GM19463 (cell line): ENCODE data around the gene CDKN2B-AS1.
"Not testable (repeated sequence)": the region's sequence is repeated elsewhere in the genome, so short reads cannot be mapped to it uniquely, and the experiment has no call there.

Experiments used
- ATAC-seq: cut with Tn5 transposase; IDR thresholded peaks from one replicate; pipeline ENCODE4 v1.9.1; 2021; ENCODE audit warnings: mild to moderate bottlenecking, moderate library complexity; ENCODE audit not compliant: unreplicated experiment

Gene CDKN2B-AS1

DNA sequence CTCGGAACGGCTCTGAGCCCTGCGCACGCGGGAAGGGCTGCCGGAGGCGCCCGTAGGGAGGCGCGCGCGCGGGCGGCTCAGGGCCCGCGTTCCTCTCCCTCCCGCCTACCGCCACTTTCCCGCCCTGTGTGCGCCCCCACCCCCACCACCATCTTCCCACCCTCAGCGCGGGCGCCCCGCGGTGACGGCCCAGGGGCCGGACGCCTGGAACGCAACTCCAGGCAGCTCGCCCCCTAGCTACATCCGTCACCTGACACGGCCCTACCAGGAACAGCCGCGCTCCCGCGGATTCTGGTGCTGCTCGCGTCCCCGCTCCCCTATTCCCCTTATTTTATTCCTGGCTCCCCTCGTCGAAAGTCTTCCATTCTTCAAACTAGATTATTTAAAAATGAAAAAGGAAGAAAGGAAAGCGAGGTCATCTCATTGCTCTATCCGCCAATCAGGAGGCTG is at the start of gene CDKN2B-AS1:
Gene CDKN2B-AS1 (plus strand): TSS at position 236 of the 450 bp plus-strand sequence.
- ATAC-seq, result peak; percentile 42

DNA sequence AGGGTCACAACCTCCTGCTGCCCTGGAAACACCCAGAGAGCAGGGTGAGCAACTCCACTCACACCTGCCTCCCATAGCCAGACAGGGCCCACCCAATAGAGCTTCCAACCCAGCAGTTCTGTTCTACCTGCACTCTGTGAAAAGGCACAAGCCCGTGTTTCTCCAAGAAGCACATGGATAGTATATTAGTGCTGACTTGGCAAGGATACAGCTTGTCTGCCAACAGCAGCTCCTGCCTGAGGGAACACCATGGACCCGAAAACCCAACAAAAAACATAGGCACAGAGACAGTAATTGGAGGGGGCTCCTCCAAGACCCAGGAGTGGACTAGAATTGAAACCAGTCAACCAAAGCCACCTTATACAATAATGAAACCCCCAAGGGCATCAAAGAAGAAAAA is 49.0 kb upstream of the CDKN2B-AS1 start:
- no peak for ATAC-seq

DNA sequence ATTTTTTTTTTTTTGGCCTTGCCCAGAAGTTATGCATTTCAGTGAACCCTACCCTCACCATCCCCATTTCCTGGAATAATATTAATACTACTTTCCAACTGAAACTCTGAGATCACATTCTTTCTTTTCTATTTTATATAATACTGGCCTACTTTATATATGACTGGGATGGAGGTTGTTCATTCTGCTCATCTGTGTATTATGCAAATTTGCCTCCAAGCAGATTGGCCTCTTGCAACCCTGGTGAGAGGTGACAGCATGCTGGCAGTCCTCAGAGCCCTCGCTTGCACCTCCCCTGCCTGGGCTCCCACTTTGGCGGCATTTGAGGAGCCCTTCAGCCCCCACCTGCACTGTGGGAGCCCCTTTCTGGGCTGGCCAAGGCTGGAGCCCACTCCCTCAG is 35.8 kb upstream of the CDKN2B-AS1 start:
- no peak for ATAC-seq

DNA sequence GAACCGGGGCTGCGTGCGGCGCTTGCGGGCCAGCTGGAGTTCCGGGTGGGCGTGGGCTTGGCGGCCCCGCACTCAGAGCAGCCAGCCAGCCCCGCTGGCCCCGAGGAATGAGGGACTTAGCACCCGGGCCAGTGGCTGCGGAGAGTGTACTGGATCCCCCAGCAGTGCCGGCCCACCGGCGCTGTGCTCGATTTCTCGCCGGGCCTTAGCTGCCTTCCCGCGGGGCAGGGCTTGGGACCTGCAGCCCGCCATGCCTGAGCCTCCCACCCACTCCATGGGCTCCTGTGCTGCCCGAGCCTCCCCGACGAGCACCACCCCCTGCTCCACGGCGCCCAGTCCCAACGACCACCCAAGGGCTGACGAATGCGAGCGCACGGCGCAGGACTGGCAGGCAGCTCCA is 35.3 kb upstream of the CDKN2B-AS1 start:
- not testable (repeated sequence) for ATAC-seq

DNA sequence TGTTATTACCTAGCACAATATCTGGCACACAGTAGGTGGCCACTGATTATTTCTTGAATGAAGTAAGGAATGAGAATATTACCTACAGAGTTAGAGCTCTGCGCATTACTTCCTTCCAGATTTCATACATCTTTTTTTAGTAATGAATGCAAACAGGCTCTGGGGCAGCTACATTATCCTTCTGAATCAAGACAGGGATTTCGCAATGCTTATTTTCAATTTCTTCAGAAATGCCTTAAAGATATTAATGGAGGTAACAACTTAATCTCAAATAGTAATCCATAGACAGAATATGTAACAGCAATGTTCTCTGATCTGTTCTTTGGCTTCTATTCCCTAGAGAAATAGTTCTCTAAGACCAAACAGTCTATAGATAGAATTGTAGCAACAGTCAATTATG is 33.0 kb upstream of the CDKN2B-AS1 start:
- ATAC-seq, result no peak

DNA sequence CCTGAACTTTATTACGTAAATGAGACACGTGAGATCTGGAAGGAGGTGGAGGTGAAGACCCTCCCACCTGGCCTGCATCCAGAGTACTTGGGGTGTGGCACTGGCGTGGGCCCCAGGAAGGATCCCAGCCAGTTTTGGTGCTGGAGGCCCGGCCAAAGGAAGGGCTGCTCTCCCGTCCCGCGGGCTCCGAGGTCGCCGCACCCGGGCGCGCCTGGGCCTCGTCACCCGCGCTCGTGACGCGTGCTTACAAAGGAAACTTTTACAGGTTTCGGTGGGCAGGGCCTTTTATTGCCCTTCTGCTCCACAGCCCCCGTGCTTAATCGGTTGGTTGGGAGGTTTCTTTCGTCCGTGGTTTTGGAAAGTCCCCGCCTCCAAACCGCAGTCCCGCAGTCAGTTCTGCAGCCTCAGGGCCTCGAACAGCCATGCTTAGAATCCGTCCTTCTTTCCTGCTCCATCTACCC is 29.6 kb upstream of the CDKN2B-AS1 start:
- peak; percentile 55 for ATAC-seq

DNA sequence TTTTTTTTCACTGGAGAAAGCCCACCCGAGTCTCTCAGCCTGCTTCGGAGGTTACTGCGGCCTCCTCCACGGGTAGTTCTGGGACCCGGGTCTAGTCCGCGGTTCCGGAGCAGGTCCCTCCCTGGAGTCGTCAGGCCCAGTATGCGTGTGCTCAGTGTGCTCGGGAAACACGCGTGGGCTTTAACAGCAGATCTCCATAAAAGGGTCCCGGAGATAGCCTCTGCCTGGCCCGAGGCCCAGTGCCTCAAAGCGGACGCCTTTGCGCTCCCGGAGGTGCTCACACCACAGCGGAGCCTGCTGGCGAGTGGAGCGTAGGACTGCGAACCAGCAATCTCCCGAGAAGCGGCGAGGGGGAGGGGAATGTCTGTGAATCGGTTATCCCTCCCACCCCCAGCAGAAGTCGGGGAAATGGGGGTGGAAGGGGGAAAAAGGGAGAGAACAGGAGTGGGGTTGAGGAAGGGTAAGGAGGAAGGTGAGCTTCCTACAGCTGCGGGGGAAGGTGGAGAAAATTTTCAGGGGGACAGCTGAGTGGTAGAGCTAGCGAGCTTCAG is 29.1 kb upstream of the CDKN2B-AS1 start:
- ATAC-seq, result peak; percentile 85

DNA sequence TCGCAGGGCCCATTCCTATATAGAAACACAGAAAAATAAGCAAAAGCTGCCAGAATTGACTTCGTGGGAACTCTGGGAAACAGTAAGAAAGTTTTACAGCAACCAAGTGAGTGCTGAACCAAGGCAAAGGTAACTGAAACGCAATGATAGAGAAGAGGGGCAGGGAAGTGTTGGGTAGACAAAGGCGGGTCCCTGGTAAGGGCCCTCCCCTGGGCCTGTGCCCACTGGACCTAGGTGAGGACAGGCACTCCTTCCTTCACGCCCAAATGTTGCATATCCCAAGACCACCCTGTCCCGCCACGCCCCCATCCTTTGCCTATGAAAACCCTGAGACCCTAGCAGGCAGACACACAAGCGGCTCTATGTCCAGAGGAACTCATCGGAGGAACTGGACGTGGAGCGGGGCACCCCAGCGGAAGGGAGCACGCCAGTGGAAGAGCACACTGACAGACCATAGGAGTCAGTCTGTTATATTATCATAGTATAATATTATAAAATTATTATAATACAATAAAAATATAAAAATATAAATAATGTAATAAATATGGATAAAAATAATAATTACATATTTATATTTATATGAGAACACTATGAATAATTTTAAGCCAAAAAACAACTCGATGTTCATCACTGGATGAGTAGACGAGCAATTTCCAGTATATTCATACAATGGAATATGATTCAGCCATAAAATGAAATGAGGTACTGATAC is 28.3 kb upstream of the CDKN2B-AS1 start:
- no peak for ATAC-seq

DNA sequence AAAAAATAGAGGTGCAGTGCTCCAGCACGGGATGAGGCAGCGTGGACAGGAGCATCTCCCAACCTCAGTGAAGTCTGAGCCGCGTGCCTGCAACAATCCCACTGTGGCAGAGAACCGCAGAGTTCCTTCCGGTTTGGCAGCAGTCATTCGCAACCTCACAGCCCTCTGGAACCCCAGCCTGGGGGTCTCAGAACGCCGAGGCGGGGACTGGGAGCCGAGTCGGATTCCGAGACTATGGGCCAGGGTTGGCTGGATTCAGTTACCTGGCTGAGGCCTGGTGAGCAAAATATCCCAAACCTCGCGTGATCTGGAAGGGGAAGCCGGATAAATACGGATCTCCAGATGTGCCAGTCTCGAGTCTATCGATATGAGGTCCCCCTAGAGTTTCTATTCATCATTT is 27.4 kb upstream of the CDKN2B-AS1 start:
- ATAC-seq, result no peak

DNA sequence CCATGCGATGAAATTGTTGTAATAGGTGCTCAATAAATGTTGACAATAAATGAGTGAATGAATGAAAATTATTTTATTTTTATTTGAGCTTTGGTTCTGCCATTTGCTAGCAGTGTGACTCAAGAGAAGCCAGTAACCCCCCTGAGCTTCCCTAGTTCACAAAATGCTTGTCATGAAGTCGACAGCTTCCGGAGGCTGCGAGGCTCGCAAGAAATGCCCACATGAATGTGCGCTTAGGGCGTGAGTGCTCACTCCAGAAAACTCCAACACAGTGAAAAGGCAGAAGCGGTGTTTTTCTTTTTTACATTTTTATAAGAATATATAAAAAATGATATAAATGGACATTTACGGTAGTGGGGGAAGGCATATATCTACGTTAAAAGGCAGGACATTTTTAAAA is 26.9 kb upstream of the CDKN2B-AS1 start:
- no peak for ATAC-seq

DNA sequence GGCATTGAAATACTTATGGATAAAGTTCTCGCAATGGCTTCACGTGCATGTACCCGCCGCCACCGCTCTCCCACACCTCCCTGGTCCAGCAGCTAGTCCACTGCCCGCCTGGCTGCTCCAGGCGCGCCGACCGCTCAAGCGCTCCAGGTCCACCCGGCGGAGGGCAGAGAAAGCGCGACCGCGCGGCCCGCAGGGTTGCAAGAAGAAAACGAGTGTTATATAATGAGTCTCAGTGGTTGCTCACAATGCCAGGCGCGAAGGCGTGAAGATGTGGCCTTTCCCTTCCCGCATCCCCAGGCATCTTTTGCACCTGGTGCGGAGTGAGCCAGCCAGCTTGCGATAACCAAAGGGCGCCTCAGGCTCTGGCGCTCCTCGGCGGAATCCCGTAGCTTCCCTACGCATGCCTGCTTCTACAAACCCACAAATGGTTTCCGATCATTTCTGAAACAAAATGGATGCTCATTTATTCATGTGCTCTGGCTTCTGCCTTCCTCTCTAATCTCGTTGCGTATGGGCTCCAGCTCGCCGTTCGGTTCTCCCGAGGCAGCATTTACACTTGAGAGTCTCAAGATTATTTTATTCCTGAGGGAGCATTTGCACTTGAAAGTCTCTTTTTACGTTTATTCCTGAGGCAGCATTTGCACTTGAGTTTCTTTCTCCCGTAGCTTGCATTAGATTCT is 26.1 kb upstream of the CDKN2B-AS1 start:
- ATAC-seq, result no peak

DNA sequence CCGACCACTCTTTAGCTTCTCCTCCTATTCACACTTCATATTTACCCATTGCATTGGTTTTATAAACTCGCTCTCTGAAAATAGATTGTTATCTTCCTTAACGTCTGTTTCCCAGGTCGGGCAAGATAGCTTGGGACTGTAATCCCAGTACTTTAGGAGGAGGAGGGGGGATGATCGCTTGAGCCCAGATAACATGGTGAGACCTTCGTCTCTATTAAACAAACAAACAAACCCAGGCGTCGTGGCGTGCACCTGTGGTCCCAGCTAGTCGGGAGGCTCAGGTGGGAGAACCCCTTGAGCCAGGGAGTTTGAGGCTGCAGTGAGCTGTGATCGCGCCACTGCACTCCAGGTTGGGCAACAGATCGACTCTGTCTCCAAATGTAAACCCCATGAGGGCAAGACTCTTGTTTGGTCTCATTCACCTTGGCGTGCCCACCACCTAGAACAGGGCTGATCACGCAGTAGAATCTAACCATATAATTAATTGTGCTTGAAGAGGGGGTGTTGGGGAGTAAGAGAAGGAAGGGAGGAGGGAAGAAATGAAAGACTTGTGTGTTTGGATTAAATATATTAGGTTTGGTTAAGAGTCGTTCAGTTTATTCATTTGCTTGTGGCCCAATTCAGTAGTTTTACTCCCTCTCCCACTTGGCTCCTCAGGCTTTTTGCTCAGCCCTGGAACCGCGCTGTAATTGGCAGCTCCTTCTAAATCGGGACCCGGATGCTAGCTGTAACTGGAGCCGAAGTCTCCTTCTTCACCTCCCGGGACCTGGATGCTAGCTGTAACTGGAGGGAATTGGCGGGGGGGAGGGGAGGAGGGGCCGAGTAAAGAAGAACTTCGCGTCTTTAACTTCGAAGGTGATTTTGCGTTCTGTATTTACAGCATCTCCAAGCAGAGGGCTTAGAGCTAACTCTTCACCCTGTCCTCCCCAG is 25.3 kb upstream of the CDKN2B-AS1 start:
- no peak for ATAC-seq

DNA sequence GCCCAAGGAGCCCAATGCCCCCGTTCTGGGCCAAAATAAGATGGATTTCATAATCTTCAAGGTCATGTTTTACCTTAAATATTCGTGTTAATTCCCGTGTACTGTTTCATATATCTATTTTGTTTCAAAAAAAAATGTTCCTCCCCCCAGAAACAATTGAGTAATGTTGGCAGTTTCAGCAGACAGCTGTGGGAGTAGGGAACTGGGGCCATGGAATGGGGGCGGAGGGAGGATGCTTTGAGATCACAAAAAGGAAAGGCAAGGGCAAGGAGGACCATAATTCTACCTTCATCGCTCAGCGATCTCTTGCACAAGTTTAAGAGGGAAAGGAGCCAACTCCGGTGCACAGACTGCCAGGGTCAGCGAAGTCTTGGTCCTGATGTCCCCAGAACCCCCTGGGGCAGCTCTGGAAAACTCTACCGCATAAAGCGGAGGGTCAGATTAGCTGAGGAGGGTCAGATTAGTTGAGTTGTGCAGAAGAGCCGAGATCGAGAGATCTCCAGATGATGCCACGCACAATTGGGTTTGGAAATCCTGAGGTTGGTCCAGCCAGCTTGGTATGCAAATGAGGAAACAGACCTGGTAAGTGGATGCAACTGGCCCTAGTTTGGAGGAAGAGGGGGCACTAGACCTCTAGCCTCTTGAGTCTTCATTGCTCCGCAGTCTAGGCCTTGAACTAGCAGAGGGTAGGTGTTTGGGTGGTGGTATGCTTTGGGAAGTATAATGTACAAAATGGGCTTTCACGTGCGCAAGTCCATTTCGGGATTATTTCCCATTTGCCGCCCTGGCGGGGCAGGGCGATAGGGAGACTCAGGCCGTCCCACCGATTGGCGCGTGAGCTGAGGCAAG is 24.4 kb upstream of the CDKN2B-AS1 start:
- no peak for ATAC-seq

DNA sequence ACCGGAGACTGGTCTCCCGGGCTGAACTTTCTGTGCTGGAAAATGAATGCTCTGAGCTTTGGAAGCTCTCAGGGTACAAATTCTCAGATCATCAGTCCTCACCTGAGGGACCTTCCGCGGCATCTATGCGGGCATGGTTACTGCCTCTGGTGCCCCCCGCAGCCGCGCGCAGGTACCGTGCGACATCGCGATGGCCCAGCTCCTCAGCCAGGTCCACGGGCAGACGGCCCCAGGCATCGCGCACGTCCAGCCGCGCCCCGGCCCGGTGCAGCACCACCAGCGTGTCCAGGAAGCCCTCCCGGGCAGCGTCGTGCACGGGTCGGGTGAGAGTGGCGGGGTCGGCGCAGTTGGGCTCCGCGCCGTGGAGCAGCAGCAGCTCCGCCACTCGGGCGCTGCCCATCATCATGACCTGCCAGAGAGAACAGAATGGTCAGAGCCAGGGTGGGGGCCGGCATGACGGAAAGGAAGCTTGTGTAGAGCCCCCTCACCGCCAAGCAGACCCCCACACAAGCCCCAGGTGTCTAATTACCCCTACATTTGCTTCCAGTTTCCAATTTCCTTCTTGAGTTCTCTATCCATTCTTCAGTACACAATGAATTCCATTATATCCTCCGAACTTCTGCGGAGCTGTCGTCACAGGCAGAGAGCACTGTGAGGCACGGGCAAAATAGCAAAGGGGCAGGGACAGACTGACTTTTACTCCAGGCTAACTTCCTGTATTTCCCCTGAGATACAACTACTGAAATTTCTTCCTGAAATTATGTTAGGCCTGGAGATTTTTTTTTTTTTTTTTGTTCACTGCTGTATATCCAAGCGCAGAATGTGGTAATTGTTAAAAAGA is 23.6 kb upstream of the CDKN2B-AS1 start:
- no peak for ATAC-seq

DNA sequence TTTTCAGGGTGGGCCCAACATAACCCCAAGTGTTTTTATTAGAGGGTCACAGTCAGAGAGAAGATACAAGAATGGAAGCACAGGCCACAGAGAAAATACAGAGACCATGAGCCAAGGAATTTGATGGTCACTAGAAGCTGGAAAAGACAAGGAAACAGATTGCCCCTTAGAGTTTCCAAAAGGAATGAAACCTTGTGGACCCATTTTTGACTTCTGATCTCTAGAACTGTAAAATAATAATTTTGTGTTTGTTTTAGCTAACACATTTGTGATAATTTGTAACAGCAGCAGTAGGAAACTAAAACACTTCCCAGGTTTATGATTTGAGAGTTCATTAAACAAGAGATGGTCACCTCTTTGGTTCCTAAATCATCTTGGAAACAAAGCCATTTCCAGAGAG is 22.2 kb upstream of the CDKN2B-AS1 start:
- no peak for ATAC-seq

DNA sequence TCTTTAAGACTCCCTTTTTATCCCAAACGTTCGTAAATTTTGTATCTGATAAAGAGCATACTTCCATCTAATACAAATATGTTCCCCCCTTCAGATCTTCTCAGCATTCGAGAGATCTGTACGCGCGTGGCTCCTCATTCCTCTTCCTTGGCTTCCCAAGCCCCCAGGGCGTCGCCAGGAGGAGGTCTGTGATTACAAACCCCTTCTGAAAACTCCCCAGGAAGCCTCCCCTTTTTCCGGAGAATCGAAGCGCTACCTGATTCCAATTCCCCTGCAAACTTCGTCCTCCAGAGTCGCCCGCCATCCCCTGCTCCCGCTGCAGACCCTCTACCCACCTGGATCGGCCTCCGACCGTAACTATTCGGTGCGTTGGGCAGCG is 20.3 kb upstream of the CDKN2B-AS1 start:
- ATAC-seq, result no peak

DNA sequence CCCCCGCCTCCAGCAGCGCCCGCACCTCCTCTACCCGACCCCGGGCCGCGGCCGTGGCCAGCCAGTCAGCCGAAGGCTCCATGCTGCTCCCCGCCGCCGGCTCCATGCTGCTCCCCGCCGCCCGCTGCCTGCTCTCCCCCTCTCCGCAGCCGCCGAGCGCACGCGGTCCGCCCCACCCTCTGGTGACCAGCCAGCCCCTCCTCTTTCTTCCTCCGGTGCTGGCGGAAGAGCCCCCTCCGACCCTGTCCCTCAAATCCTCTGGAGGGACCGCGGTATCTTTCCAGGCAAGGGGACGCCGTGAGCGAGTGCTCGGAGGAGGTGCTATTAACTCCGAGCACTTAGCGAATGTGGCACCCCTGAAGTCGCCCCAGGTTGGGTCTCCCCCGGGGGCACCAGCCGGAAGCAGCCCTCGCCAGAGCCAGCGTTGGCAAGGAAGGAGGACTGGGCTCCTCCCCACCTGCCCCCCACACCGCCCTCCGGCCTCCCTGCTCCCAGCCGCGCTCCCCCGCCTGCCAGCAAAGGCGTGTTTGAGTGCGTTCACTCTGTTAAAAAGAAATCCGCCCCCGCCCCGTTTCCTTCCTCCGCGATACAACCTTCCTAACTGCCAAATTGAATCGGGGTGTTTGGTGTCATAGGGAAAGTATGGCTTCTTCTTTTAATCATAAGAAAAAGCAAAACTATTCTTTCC is 19.7 kb upstream of the CDKN2B-AS1 start:
- ATAC-seq, result peak; percentile 71

DNA sequence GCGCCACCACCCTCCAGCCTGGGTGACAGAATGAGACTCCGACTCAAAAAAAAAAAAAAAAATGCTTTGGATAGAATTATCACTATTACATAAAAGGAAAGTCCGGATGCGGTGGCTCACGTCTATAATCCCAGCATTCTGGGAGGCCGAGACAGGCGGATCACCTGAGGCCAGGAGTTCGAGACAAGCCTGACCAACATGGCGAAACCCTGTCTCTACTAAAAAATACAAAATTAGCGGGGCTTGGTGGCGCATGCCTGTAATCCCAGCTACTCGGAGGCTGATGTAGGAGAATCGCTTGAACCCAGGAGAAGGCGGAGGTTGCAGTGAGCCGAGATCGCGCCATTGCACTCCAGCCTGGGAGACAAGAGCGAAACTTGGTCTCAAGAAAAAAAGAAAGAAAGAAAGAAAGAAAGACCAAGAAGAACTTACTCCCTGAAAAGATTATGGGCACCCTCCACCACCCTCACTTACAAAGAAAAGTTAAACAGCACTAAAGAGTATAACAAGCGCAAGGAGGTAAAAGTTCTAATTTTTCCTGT is 18.2 kb upstream of the CDKN2B-AS1 start:
- ATAC-seq, result no peak
